RWPE1 (cell line): Measurements from ENCODE around the gene HMGCS2.

Experiments used
- CTCF ChIA-PET: fragments of 350-600 bp; sonication (Branson Sonifier 250); formaldehyde crosslinking; extraction: SDS; loops from one replicate; lab custom pipeline; 2021; lab: Yijun Ruan, JAX
- POLR2A ChIA-PET: fragments of 400-600 bp; formaldehyde crosslinking; extraction: SDS; loops from one replicate; lab custom pipeline; 2020; ENCODE audit warnings: antibody characterized with exemption; ENCODE audit not compliant: low non-redundant PET; lab: Yijun Ruan, JAX
- DNase-seq: peaks from one replicate; pipeline ENCODE4 v3.0.0; 2012; ENCODE audit warnings: low spot score
- H3K27ac ChIP-seq: fragments of 450-650 bp; 2 replicates; pipeline ENCODE4 v1.5.1; 2017
- CTCF ChIP-seq: fragments of 450-650 bp; conservative IDR thresholded peaks from 2 replicates; pipeline ENCODE4 v1.5.1; 2017; ENCODE audit warnings: low read depth, mild to moderate bottlenecking

The HMGCS2 gene

GRCh38 chr1:119768778-119769177 lies at the start of gene HMGCS2:
Gene HMGCS2, minus strand, starts transcription at chr1:119768905. Its CDS starts 61 bp downstream, at chr1:119768844.
- POLR2A ChIA-PET = no interaction called here
- H3K27ac ChIP-seq = no peak within 1 kb of the TSS
- no peak for DNase-seq
- no peak for TF ChIP-seq CTCF
- CTCF ChIA-PET = no interaction called here

- CTCF ChIA-PET = interaction anchor here (1.2 kb wide), 1 partner anchor 9 kb away, joined by 4 read pairs; no protein-coding TSS in a partner anchor
Measured at GRCh38 chr1:119818181-119818580, 49.5 kb upstream of the HMGCS2 start.

GRCh38 chr1:119816407-119816806 lies 47.7 kb upstream of the HMGCS2 start:
- CTCF ChIA-PET = interaction anchor here (0.6 kb wide), 1 partner anchor 22 kb away, joined by 4 read pairs; no protein-coding TSS in a partner anchor
- no peak for TF ChIP-seq CTCF
- no peak for DNase-seq
- POLR2A ChIA-PET = no interaction called here
- H3K27ac ChIP-seq = no peak overlapping the region

More at GRCh38 chr1:119818181-119818580, 49.5 kb upstream of the HMGCS2 start:
- no peak overlapping the region for H3K27ac ChIP-seq
- POLR2A ChIA-PET = no interaction called here
- no peak for TF ChIP-seq CTCF
- no peak for DNase-seq

GRCh38 chr1:119815928-119816327 lies 47.2 kb upstream of the HMGCS2 start:
- ChIA-PET CTCF (interaction anchor here (1.1 kb wide), 1 partner anchor 9 kb away, joined by 3 read pairs; no protein-coding TSS in a partner anchor), POLR2A (no interaction called here)
- TF ChIP-seq CTCF = no peak
- no peak for DNase-seq
- no peak overlapping the region for H3K27ac ChIP-seq

GRCh38 chr1:119815361-119815760 lies 46.7 kb upstream of the HMGCS2 start:
- CTCF ChIA-PET = interaction anchor here (1.1 kb wide), 1 partner anchor 9 kb away, joined by 3 read pairs; no protein-coding TSS in a partner anchor
- no peak overlapping the region for H3K27ac ChIP-seq
- no peak for TF ChIP-seq CTCF
- no peak for DNase-seq
- POLR2A ChIA-PET = no interaction called here

- DNase-seq = no peak
- no peak overlapping the region for H3K27ac ChIP-seq
- ChIA-PET CTCF (no interaction called here), POLR2A (no interaction called here)
- TF ChIP-seq CTCF = no peak
Measured at GRCh38 chr1:119814288-119814687, 45.6 kb upstream of the HMGCS2 start.
